Omental fat pad (tissue), 4 donors: ENCODE results near the gene C2orf92. TPM values are rescaled to one million over a fixed set of nuclear protein-coding genes. Genes with fewer than 3 reads are reported as not detected.

Source experiments
- ATAC-seq: fragments of 150-250 bp; one replicate; pipeline ENCODE4 v1.9.1; 2016; ENCODE audit warnings: mild to moderate bottlenecking, moderate library complexity; ENCODE audit not compliant: low FRiP score
- DNase-seq: peaks from one replicate; pipeline ENCODE4 v3.0.0-alpha.2; 2019; ENCODE audit warnings: low spot score
- total RNA-seq, 4 donors: library from RNA; depleted of rRNA; stranded (reverse); fragments of >200 nt; gene quantifications; one replicate each; pipeline ENCODE4 v1.1.0, GENCODE V29; 2016
- TF ChIP-seq, protein P1 (sequence below), 3 donors: fragments of 450-650 bp; IDR thresholded peaks; one replicate each; pipeline ENCODE4 v1.5.1; 2016 to 2017; ENCODE audit warnings: antibody characterized with exemption in 3 of 3, mild to moderate bottlenecking in 3 of 3, moderate library complexity in 2 of 3

C2orf92 gene
- total RNA-seq, 4 donors from 2014 or later, result 4.8 to 17.8 (median 10.4) TPM

DNA sequence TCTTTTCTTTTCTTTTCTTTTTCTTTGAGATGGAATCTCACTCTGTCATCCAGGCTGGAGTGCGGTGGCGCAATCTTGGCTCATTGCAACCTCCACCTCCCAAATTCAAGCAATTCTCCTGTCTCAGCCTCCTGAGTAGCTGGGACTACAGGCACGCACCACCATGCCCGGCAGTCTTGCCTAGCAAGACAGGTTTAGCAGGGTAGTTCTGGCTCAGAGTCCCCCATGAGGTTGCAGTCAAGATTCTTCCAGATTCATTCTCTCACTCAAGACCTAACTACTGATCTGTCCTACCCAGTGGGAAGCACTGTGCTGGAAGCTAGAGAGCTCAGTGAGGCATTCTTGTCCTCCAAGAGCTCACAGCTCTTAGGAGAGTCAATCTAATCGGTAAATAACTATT, 26.2 kb downstream of the C2orf92 start:
- DNase-seq, result no peak
- ATAC-seq, result no peak
- TF ChIP-seq, protein P1, sequence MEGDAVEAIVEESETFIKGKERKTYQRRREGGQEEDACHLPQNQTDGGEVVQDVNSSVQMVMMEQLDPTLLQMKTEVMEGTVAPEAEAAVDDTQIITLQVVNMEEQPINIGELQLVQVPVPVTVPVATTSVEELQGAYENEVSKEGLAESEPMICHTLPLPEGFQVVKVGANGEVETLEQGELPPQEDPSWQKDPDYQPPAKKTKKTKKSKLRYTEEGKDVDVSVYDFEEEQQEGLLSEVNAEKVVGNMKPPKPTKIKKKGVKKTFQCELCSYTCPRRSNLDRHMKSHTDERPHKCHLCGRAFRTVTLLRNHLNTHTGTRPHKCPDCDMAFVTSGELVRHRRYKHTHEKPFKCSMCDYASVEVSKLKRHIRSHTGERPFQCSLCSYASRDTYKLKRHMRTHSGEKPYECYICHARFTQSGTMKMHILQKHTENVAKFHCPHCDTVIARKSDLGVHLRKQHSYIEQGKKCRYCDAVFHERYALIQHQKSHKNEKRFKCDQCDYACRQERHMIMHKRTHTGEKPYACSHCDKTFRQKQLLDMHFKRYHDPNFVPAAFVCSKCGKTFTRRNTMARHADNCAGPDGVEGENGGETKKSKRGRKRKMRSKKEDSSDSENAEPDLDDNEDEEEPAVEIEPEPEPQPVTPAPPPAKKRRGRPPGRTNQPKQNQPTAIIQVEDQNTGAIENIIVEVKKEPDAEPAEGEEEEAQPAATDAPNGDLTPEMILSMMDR (IDR thresholded peaks at IDR 0.05), result no peak

DNA sequence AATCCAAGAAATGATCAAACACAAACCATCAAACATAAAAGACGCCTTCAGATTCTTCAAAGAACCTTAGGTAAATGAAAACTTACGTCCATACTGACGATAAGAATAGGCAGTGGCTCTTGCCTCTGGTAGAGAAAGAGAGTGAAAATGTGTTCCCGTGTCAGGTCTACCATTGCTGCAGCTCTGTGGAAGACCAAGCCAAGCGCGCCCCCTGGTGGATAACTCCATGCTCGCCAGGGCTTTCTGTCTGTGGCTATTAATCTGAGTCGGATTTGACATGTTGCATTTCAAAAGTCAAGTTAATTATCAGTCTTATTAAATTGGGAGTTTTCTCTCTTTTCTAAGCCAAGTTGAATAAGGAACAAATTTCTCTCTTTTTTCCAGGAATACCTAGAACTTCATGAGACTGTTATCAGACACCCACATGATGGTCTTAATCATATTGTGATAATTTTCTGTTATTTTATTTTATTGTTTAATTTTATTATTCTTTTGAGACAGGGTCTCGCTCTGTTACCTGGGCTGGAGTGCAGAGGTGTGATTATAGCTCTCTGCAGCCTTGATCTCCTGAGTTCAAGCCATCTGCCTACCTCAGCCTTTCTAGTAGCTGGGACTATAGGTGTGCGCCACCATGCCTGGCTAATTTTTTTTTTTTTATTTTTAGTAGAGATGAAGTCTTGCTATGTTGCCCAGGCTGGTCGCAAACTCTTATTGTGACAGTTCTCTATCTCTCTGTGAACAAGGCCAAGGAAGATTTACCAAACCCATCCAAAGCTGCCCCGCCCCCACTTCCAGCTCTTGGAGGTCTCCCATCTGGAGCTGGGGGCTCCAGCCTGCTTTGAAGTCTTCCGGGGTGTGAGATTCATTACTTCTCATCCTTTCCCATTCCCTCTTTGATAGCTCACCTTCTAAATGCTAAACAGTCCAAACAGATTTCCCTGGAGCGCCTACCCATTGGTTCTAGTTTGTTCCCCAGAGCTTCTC, 28.0 kb downstream of the C2orf92 start:
- TF ChIP-seq, protein P1 (IDR thresholded peaks at IDR 0.05), result peak in 2 of 3 donors; percentile 91 to 98
- DNase-seq (peak; percentile 95), ATAC-seq (peak; percentile 90)

DNA sequence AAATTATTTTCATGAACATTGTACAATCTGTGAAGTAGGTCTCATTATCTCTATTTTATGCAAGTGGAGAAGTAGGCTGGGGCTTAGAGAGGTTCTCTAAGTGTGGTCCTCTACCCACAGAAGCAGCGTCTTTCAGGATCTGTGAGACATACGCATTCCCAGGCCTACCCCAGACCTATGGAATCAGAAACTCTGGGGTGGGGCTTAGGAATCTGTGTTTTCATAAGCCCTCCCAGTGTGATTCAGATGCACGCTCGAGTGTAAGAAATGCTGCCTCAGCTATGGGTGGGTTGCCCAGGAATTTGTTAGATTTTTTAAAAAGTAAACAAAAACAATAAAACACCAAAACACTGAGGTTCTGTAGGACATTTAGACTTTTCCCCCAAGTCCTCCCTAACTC, 29.0 kb downstream of the C2orf92 start:
- ATAC-seq (no peak), DNase-seq (no peak)
- TF ChIP-seq, protein P1 (IDR thresholded peaks at IDR 0.05), result no peak

DNA sequence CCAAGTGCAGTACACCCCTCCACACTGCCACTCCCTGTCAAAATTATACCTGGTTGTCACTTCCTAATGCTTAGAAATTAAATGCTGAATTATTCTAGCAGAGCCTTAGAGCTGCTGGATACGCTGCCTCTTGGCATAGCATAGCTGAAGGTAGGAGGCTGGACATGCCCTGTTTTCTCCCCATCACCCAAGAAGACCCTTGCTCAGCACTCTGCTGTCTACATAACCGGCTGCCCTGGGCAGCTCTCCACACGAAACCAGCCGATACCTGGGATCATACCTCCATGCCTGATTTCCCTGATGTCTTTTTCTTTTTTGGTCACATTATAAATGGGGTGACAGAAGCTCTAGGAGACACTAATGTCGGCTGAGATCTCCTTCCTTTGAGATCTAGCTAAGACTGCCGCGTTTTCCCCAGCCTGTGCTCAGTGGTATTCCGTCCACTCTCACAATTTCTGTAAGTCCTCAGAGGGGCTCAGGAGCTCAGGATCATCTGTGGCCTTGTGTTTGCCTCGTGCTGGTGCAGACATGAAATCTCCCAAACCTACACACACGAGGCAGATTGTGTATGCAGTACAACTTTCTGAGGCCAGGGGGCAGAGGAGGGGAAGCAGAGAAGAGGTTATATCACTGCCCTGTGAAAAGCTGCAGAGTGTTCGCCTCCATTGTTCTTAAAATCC, 30.4 kb downstream of the C2orf92 start:
- ATAC-seq (no peak), DNase-seq (no peak)
- TF ChIP-seq, protein P1 (IDR thresholded peaks at IDR 0.05), result no peak

DNA sequence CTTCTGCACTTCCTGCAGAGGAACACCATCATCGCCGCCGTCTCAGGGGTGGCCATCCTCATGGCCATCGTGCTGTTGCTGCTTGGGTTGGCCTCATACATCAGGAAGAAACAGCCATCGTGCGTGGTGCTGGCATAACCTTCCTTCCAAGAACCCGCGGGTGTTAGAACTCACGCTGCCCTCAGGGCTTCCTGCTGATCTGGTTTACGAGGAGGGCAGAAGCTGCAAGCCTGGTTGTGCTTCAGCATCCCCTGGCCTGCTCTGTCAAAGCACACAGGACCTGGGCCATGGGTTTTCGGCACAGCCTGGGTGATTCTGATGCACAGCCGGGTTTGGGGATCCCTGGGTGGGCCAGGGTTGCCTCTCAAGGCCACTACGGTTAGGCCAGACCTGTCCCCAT, 31.7 kb downstream of the C2orf92 start:
- TF ChIP-seq, protein P1 (IDR thresholded peaks at IDR 0.05), result no peak
- ATAC-seq (no peak), DNase-seq (no peak)

DNA sequence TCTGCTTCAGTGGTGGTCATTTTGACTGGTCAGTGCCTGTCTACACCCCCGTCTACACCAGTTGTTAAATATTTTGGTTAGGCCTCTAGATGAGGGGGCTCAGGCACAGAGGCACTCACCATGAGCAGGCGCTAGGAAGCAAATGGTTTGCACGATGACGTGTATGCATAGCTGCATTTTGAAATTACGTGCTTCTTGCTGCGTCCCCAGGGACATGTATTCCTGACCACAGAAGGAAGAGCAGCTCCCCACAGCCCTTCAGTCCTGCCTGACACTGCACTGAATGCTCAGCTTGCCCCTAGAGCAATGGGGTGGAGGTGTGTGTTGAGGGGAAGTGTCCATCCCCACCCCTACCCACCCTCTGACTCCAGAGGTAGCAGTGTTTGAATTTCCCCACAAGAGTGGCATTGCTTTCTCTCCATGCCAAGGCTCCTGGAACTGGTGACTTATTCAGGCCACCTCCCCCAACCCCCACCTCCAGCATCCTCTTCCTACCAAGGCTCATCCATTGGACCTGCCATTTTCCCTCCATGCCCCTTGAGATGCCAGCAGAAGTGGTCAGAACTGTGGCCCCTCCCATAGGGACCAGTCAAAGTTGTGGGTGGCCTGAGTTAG, 32.4 kb downstream of the C2orf92 start:
- TF ChIP-seq, protein P1 (IDR thresholded peaks at IDR 0.05), result no peak
- no peak for ATAC-seq
- DNase-seq, result no peak
